Liver (tissue), 3 donors: ENCODE measurements around the gene AHI1.

Experiments
- FOXA2 ChIP-seq: IDR thresholded peaks from 2 replicates; pipeline ENCODE4 v1.6.1; 2016; ENCODE audit warnings: antibody characterized with exemption
- GABPA ChIP-seq, 2 donors: IDR thresholded peaks in 1 of 2; conservative IDR thresholded peaks in 1 of 2; 2 replicates each; pipeline ENCODE4 v1.6.1; 2016; ENCODE audit warnings: antibody characterized with exemption in 2 of 2, mild to moderate bottlenecking in 1 of 2, moderate library complexity in 1 of 2
- JUND ChIP-seq, 2 donors: IDR thresholded peaks; 2 replicates each; pipeline ENCODE4 v1.6.1; 2016; ENCODE audit warnings: antibody characterized with exemption in 2 of 2
- RAD21 ChIP-seq, 2 donors: IDR thresholded peaks; 2 replicates each; pipeline ENCODE4 v1.6.1; 2016; ENCODE audit warnings: antibody characterized with exemption in 2 of 2, mild to moderate bottlenecking in 2 of 2
- SP1 ChIP-seq: IDR thresholded peaks from 2 replicates; pipeline ENCODE4 v1.6.1; 2018; ENCODE audit warnings: antibody characterized with exemption, mild to moderate bottlenecking
- TF ChIP-seq, protein P1 (sequence below): fragments of 150-350 bp; IDR thresholded peaks from 2 replicates; pipeline ENCODE4 v1.5.1; 2017; ENCODE audit warnings: improper control_type of control experiment, low read depth, low read length; ENCODE audit not compliant: missing input control
- TF ChIP-seq, protein P2 (sequence below): IDR thresholded peaks from 2 replicates; pipeline ENCODE4 v1.6.1; 2016; ENCODE audit warnings: antibody characterized with exemption
- TF ChIP-seq, protein P3 (sequence below): IDR thresholded peaks from 2 replicates; pipeline ENCODE4 v1.6.1; 2016; ENCODE audit warnings: antibody characterized with exemption
- TF ChIP-seq, protein P4 (sequence below): IDR thresholded peaks from 2 replicates; pipeline ENCODE4 v1.6.1; 2016; ENCODE audit warnings: antibody characterized with exemption, mild to moderate bottlenecking
- donor health status: healthy.
- donor health status: healthy.

DNA sequence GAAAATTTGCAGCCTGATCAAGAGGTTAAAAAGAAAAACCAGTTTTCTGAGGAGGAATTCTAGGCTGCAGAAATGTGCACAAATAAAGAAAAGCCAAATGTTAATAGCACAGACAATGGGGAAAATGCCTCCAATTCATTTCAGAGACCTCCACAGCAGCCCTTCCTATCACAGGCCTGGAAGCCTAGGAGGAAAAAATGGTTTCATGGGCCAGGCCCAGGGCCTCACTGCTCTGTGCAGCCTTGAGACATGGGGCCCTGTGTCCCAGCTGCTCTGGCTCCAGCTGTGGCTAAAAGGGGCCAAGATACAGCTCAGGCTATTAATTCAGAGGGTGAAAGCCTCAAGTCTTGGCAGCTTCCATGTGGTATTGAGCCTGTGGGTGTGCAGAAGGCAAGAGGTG, 18.9 kb downstream of the AHI1 start:
- TF ChIP-seq, protein P1, sequence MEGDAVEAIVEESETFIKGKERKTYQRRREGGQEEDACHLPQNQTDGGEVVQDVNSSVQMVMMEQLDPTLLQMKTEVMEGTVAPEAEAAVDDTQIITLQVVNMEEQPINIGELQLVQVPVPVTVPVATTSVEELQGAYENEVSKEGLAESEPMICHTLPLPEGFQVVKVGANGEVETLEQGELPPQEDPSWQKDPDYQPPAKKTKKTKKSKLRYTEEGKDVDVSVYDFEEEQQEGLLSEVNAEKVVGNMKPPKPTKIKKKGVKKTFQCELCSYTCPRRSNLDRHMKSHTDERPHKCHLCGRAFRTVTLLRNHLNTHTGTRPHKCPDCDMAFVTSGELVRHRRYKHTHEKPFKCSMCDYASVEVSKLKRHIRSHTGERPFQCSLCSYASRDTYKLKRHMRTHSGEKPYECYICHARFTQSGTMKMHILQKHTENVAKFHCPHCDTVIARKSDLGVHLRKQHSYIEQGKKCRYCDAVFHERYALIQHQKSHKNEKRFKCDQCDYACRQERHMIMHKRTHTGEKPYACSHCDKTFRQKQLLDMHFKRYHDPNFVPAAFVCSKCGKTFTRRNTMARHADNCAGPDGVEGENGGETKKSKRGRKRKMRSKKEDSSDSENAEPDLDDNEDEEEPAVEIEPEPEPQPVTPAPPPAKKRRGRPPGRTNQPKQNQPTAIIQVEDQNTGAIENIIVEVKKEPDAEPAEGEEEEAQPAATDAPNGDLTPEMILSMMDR, result no peak
- TF ChIP-seq JUND (IDR thresholded peaks at IDR 0.05) (no peak), RAD21 (IDR thresholded peaks at IDR 0.05) (no peak), FOXA2 (no peak), GABPA (IDR thresholded peaks at IDR 0.05 in 1 of 2, conservative IDR thresholded peaks at IDR 0.05 in 1 of 2) (no peak), SP1 (no peak)
- TF ChIP-seq, protein P2, sequence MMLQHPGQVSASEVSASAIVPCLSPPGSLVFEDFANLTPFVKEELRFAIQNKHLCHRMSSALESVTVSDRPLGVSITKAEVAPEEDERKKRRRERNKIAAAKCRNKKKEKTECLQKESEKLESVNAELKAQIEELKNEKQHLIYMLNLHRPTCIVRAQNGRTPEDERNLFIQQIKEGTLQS, result no peak
- TF ChIP-seq, protein P3, sequence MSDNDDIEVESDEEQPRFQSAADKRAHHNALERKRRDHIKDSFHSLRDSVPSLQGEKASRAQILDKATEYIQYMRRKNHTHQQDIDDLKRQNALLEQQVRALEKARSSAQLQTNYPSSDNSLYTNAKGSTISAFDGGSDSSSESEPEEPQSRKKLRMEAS, result no peak
- TF ChIP-seq, protein P4, sequence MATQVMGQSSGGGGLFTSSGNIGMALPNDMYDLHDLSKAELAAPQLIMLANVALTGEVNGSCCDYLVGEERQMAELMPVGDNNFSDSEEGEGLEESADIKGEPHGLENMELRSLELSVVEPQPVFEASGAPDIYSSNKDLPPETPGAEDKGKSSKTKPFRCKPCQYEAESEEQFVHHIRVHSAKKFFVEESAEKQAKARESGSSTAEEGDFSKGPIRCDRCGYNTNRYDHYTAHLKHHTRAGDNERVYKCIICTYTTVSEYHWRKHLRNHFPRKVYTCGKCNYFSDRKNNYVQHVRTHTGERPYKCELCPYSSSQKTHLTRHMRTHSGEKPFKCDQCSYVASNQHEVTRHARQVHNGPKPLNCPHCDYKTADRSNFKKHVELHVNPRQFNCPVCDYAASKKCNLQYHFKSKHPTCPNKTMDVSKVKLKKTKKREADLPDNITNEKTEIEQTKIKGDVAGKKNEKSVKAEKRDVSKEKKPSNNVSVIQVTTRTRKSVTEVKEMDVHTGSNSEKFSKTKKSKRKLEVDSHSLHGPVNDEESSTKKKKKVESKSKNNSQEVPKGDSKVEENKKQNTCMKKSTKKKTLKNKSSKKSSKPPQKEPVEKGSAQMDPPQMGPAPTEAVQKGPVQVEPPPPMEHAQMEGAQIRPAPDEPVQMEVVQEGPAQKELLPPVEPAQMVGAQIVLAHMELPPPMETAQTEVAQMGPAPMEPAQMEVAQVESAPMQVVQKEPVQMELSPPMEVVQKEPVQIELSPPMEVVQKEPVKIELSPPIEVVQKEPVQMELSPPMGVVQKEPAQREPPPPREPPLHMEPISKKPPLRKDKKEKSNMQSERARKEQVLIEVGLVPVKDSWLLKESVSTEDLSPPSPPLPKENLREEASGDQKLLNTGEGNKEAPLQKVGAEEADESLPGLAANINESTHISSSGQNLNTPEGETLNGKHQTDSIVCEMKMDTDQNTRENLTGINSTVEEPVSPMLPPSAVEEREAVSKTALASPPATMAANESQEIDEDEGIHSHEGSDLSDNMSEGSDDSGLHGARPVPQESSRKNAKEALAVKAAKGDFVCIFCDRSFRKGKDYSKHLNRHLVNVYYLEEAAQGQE, result no peak
